ENCODE results near the gene ME2. TPM values are rescaled to one million over a fixed set of nuclear protein-coding genes. Genes with fewer than 3 reads are reported as not detected.

The ME2 gene
- total RNA-seq, 1 experiment from 2014 or later = 15.7 TPM

DNA sequence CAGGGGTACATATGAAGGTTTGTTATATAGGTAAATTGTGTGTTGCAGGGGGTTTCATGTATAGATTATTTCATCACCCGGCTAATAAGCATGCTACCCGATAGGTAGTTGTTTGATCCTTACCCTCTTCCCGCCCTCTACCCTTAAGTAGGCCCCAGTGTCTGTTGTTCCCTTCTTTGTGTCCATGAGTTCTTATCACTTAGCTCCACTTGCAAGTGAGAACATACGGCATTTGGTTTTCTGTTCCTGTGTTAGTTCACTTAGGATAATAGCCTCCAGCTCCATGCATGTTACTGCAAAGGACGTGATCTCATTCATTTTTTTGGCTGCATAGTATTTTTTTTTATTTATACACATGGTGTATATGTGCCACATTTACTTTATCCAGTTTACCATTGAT is 54.8 kb downstream of the ME2 start:
- no peaks in the 10 kb centered on the region for H3K4me1 ChIP-seq
- H3K27me3 Mint-ChIP-seq (ENCODE audit: insufficient read depth, unreplicated experiment) = no peaks in the 10 kb centered on the region
- no TSS peak for BruUV-seq (replicated peaks)
- no peaks in the 10 kb centered on the region for H3K36me3 ChIP-seq (ENCODE audit: control insufficient read depth, insufficient read depth, low read length)
- H3K36me3 Mint-ChIP-seq (ENCODE audit: insufficient read depth, unreplicated experiment) = no peaks in the 10 kb centered on the region
- H3K4me3 ChIP-seq (ENCODE audit: low read depth, low read length) = no peak overlapping the region
- no peaks in the 10 kb centered on the region for H3K9me3 Mint-ChIP-seq (ENCODE audit: unreplicated experiment)
- ChIA-PET CTCF (no interaction called here), POLR2A (no interaction called here)
- no peaks in the 10 kb centered on the region for H3K4me1 Mint-ChIP-seq (ENCODE audit: low read depth, unreplicated experiment)
- intact Hi-C loops (cut with micrococcal nuclease; ENCODE audit: unreplicated experiment) = no loop called here
- H3K27me3 ChIP-seq (replicated peaks; ENCODE audit: control insufficient read depth, insufficient read depth, low read length) = no peaks in the 10 kb centered on the region
- no peak for TF ChIP-seq CTCF (IDR thresholded peaks at IDR 0.05; ENCODE audit: insufficient read depth in 1 of 2, low read depth in 1 of 2, low read length in 1 of 2, severe bottlenecking in 1 of 2, unreplicated experiment in 1 of 2)
- H3K4me3 Mint-ChIP-seq (ENCODE audit: unreplicated experiment) = no peak overlapping the region
- no peak for DNase-seq
- no peaks in the 10 kb centered on the region for H3K9me3 ChIP-seq
- no peak overlapping the region for H3K27ac Mint-ChIP-seq (ENCODE audit: unreplicated experiment)

- ChIA-PET POLR2A (no interaction called here), CTCF (no interaction called here)
- Mint-ChIP-seq H3K27me3 (ENCODE audit: insufficient read depth, unreplicated experiment) (no peaks in the 10 kb centered on the region), H3K4me3 (ENCODE audit: unreplicated experiment) (no peak overlapping the region), H3K36me3 (ENCODE audit: insufficient read depth, unreplicated experiment) (no peaks in the 10 kb centered on the region), H3K27ac (ENCODE audit: unreplicated experiment) (no peak overlapping the region), H3K4me1 (ENCODE audit: low read depth, unreplicated experiment) (no peaks in the 10 kb centered on the region), H3K9me3 (ENCODE audit: unreplicated experiment) (no peaks in the 10 kb centered on the region)
- BruUV-seq (replicated peaks) = no TSS peak
- TF ChIP-seq CTCF (IDR thresholded peaks at IDR 0.05; ENCODE audit: insufficient read depth in 1 of 2, low read depth in 1 of 2, low read length in 1 of 2, severe bottlenecking in 1 of 2, unreplicated experiment in 1 of 2) = no peak
- intact Hi-C loops (cut with micrococcal nuclease; ENCODE audit: unreplicated experiment) = no loop called here
- H3K4me3 ChIP-seq (ENCODE audit: low read depth, low read length) = no peak overlapping the region
- no peak for DNase-seq
- no peaks in the 10 kb centered on the region for H3K27me3 ChIP-seq (replicated peaks; ENCODE audit: control insufficient read depth, insufficient read depth, low read length)
- no peaks in the 10 kb centered on the region for H3K9me3 ChIP-seq
- no peaks in the 10 kb centered on the region for H3K4me1 ChIP-seq
- H3K36me3 ChIP-seq (ENCODE audit: control insufficient read depth, insufficient read depth, low read length) = no peaks in the 10 kb centered on the region
These were observed 55.8 kb downstream of the ME2 start for GRCh38 chr18:50934545-50935211.

DNA sequence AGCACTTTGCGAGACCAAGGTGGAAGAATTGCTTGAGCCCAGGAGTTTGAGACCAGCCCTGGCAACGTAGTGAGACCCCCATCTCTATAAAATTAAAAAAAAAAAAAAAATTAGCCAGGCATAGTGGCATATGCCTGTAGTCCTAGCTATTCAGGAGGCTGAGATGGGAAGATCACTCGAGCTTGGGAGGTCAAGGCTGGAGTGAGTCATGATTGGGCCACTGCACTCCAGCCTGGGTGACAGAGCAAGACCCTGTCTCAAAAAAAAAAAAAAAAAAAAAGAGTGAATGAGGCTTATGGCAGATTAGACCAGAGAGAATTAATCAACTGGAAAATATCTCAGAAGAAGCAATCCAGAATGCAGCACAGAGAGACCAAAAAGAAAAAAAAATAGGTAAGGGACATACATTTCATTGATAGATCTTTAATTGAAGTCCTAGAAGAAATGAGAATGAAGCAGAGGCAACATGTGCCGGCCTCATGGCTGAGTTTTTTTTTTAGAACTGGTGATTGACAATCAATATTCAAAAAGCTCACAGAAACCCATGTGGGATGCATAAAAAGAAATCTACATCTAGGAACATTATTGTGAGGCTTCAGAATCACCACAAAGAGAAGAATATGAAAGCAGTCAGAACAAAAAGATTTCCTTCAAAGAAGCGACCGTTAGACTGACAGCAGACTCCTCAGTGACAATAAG is 56.7 kb downstream of the ME2 start:
- Mint-ChIP-seq H3K27ac (ENCODE audit: unreplicated experiment) (no peak overlapping the region), H3K36me3 (ENCODE audit: insufficient read depth, unreplicated experiment) (no peaks in the 10 kb centered on the region), H3K4me3 (ENCODE audit: unreplicated experiment) (no peak overlapping the region), H3K27me3 (ENCODE audit: insufficient read depth, unreplicated experiment) (no peaks in the 10 kb centered on the region), H3K9me3 (ENCODE audit: unreplicated experiment) (no peaks in the 10 kb centered on the region), H3K4me1 (ENCODE audit: low read depth, unreplicated experiment) (no peaks in the 10 kb centered on the region)
- BruUV-seq (replicated peaks) = no TSS peak
- H3K4me1 ChIP-seq = no peaks in the 10 kb centered on the region
- ChIA-PET POLR2A (no interaction called here), CTCF (no interaction called here)
- H3K9me3 ChIP-seq = no peaks in the 10 kb centered on the region
- no peaks in the 10 kb centered on the region for H3K36me3 ChIP-seq (ENCODE audit: control insufficient read depth, insufficient read depth, low read length)
- no peaks in the 10 kb centered on the region for H3K27me3 ChIP-seq (replicated peaks; ENCODE audit: control insufficient read depth, insufficient read depth, low read length)
- DNase-seq = no peak
- no peak overlapping the region for H3K4me3 ChIP-seq (ENCODE audit: low read depth, low read length)
- intact Hi-C loops (cut with micrococcal nuclease; ENCODE audit: unreplicated experiment) = no loop called here
- TF ChIP-seq CTCF (IDR thresholded peaks at IDR 0.05; ENCODE audit: insufficient read depth in 1 of 2, low read depth in 1 of 2, low read length in 1 of 2, severe bottlenecking in 1 of 2, unreplicated experiment in 1 of 2) = no peak

Measured in Caco-2 (cell line).